Kidney (tissue), 14 donors: ENCODE results near the gene ZNF467. TPM values are rescaled to one million over a fixed set of nuclear protein-coding genes. Genes with fewer than 3 reads are reported as not detected.

ENCODE experiments used
- DNase-seq, 5 donors: peaks; one replicate each; pipeline ENCODE4 v3.0.0-alpha.2; 2013 to 2020
- FAIRE-seq: peaks from 2 replicates; lab custom pipeline; 2012; peaks lifted over from hg19 to GRCh38; lab: Jason Lieb, UNC
- H3K27ac ChIP-seq, 2 donors: one replicate each; pipeline ENCODE4 v1.7.0; 2013; ENCODE audit warnings: low read depth in 2 of 2, low read length in 2 of 2, inconsistent platforms in 1 of 2
- H3K27me3 ChIP-seq: one replicate; pipeline ENCODE4 v1.7.1; 2013; ENCODE audit warnings: low read length, inconsistent platforms; ENCODE audit not compliant: control insufficient read depth, insufficient read depth
- H3K36me3 ChIP-seq, 3 donors: one replicate each; pipeline versions ENCODE4 v1.7.0 to v1.7.1; 2013; ENCODE audit warnings: low read length in 3 of 3, control low read depth in 1 of 3, inconsistent platforms in 1 of 3; ENCODE audit not compliant: insufficient read depth in 3 of 3, control insufficient read depth in 2 of 3
- H3K4me1 ChIP-seq, 3 donors: one replicate each; pipeline versions ENCODE4 v1.7.0 to v1.7.1; 2013; ENCODE audit warnings: low read length in 3 of 3, inconsistent platforms in 1 of 3, low read depth in 1 of 3; ENCODE audit not compliant: control insufficient read depth in 2 of 3, insufficient read depth in 2 of 3
- H3K4me3 ChIP-seq, 3 donors: one replicate each; pipeline versions ENCODE4 v1.7.0 to v1.8.1; 2013; ENCODE audit warnings: low read length in 3 of 3, control low read depth in 1 of 3, inconsistent platforms in 1 of 3
- H3K9ac ChIP-seq, 3 donors: one replicate each; pipeline versions ENCODE4 v1.7.0 to v1.7.1; 2013; ENCODE audit warnings: low read length in 3 of 3, control low read depth in 1 of 3, inconsistent platforms in 1 of 3
- H3K9me3 ChIP-seq, 3 donors: one replicate each; pipeline versions ENCODE4 v1.7.0 to v1.7.1; 2013; ENCODE audit warnings: low read length in 3 of 3, control low read depth in 1 of 3, inconsistent platforms in 1 of 3; ENCODE audit not compliant: control insufficient read depth in 2 of 3, insufficient read depth in 1 of 3
- intact Hi-C: fragments of 100-400 bp; cut with DNase I; formaldehyde crosslinking; loops from one replicate; pipeline ENCODE4 v1.11.1; 2022
- polyA plus RNA-seq: library from polyadenylated mRNA; stranded (reverse); fragments of 350-450 nt; fragmentation: Illumina TruSeq; extraction: RNeasy Lipid Tissue Mini Kit (QIAGEN cat#74804); gene quantifications from one replicate; pipeline ENCODE4 v1.2.3, GENCODE V29; 2014; ENCODE audit warnings: low read depth, low replicate concordance; ENCODE audit not compliant: insufficient read depth
- total RNA-seq: library from RNA; stranded (reverse); fragmentation: NEBNext Ultra II Directional; extraction: Animal tissue kit (Norgen Biotek cat#: 25700); gene quantifications from one replicate; pipeline ENCODE4 v1.2.1, GENCODE V29; 2021
- TF ChIP-seq, protein P1 (sequence below): IDR thresholded peaks from 3 replicates; pipeline ENCODE4 v1.5.1; 2012; ENCODE audit warnings: mild to moderate bottlenecking, moderate library complexity, borderline replicate concordance; ENCODE audit not compliant: insufficient read depth; ENCODE audit errors: extremely low read depth
- donor health status: control.
- donor health status: control.
- donor health status: control.
- donor health status: control.
- donor health status: control.
- donor health status: DM: yes; HTN: yes; CAD: no.
- donor health status: Normal renal cell carcinoma (clear cell type).

ZNF467 gene
- total and polyA plus RNA-seq, 2 donors from 2014 or later, result 15.0 to 24.5 TPM

DNA sequence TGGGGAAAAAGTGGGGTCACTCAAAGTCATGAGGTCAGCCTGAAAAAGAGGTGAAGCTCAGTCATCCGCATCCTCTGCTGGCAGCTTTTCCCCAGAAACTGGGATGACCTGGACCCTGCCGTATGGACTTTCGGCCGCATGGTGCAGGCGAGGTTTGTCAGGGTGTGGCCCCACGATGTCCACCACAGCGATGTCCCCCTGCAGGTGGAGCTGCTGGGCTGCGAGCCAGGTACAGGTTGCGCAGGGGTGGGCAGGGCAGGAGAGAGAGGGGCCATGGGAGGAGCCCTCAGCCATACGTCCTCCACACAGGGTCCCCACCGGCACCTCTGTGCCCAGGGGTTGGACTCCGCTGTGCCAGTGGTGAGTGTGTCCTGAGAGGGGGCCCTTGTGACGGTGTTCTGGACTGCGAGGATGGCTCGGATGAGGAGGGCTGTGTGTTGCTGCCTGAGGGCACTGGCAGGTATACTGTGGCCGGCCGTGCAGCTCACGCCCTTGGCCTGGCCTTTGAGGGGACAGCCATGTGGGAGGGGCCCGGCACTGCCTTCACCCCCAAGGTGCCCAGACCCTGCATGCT, 23.0 kb upstream of the ZNF467 start:
- Histone ChIP-seq H3K4me1 (no peaks in the 10 kb centered on the region), H3K27ac (no peak overlapping the region), H3K9ac (no peak overlapping the region), H3K27me3 (no peaks in the 10 kb centered on the region), H3K36me3 (no peaks in the 10 kb centered on the region), H3K4me3 (no peak overlapping the region), H3K9me3 (no peaks in the 10 kb centered on the region)
- TF ChIP-seq, protein P1, sequence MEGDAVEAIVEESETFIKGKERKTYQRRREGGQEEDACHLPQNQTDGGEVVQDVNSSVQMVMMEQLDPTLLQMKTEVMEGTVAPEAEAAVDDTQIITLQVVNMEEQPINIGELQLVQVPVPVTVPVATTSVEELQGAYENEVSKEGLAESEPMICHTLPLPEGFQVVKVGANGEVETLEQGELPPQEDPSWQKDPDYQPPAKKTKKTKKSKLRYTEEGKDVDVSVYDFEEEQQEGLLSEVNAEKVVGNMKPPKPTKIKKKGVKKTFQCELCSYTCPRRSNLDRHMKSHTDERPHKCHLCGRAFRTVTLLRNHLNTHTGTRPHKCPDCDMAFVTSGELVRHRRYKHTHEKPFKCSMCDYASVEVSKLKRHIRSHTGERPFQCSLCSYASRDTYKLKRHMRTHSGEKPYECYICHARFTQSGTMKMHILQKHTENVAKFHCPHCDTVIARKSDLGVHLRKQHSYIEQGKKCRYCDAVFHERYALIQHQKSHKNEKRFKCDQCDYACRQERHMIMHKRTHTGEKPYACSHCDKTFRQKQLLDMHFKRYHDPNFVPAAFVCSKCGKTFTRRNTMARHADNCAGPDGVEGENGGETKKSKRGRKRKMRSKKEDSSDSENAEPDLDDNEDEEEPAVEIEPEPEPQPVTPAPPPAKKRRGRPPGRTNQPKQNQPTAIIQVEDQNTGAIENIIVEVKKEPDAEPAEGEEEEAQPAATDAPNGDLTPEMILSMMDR, result no peak
- no peak for FAIRE-seq
- DNase-seq, result no peak
- intact Hi-C loops, result no loop called here

- DNase-seq, result no peak
- Histone ChIP-seq H3K4me1 (peaks cover 0 to 2% (median 0%) of the 10 kb centered on the region in 3 donors), H3K27me3 (no peaks in the 10 kb centered on the region), H3K9me3 (no peaks in the 10 kb centered on the region), H3K36me3 (no peaks in the 10 kb centered on the region), H3K27ac (no peak overlapping the region), H3K9ac (no peak overlapping the region), H3K4me3 (no peak overlapping the region)
- no peak for FAIRE-seq
- intact Hi-C loops, result no loop called here
- TF ChIP-seq, protein P1, result no peak
Observed at GRCh38 chr7:149795126-149795525, 21.7 kb upstream of the ZNF467 start.

DNA sequence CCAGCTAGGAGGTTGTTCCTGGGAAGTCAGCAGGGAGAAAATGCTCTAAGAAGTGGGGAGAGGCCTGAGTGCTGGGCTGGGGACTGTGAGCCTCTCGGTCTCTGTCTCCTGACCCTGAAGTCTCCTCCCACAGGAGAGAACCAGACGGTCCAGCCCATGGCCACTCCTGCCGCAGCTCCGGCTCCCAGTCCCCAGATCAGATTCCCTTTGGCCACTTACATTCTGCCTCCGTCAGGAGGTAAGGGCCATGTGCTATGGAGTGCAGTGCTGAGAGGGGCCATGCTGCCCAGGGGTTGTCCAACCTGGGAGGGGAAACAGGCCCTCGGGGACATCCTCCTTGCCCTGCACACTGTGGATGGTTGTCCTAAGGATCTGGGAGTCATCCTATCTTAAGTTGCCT, 21.3 kb upstream of the ZNF467 start:
- no peak for FAIRE-seq

More for the DNA sequence above, 21.3 kb upstream of the ZNF467 start:
- Histone ChIP-seq H3K27me3 (no peaks in the 10 kb centered on the region), H3K27ac (no peak overlapping the region), H3K9ac (no peak overlapping the region), H3K4me1 (peaks cover 0 to 2% (median 0%) of the 10 kb centered on the region in 3 donors), H3K36me3 (no peaks in the 10 kb centered on the region), H3K9me3 (no peaks in the 10 kb centered on the region), H3K4me3 (no peak overlapping the region)
- TF ChIP-seq, protein P1, result no peak
- DNase-seq, result peak in 3 of 5 donors; percentile 42 to 63 (median 57)
- intact Hi-C loops, result no loop called here
